Measurements from ENCODE around the gene ELAVL2.

ELAVL2 gene

GRCh38 chr9:23686257-23686656 is 139.8 kb downstream of the ELAVL2 start:
- no peak for TF ChIP-seq CTCF (IDR thresholded peaks at IDR 0.05; ENCODE audit: low read length, missing control alignments)
- DNase-seq (ENCODE audit: low read depth), result no peak
- no peak overlapping the region for H3K4me3 ChIP-seq (replicated peaks; ENCODE audit: low read depth, low read length)

GRCh38 chr9:23683611-23684061 is 142.4 kb downstream of the ELAVL2 start:
- no peak for TF ChIP-seq CTCF (IDR thresholded peaks at IDR 0.05; ENCODE audit: low read length, missing control alignments)
- H3K4me3 ChIP-seq (replicated peaks; ENCODE audit: low read depth, low read length), result no peak overlapping the region
- DNase-seq (ENCODE audit: low read depth), result no peak

- DNase-seq (ENCODE audit: low read depth), result no peak
- H3K4me3 ChIP-seq (replicated peaks; ENCODE audit: low read depth, low read length), result no peak overlapping the region
- TF ChIP-seq CTCF (IDR thresholded peaks at IDR 0.05; ENCODE audit: low read length, missing control alignments), result no peak
Observed at GRCh38 chr9:23682891-23683431, 143.1 kb downstream of the ELAVL2 start.

GRCh38 chr9:23682352-23682751 is 143.7 kb downstream of the ELAVL2 start:
- DNase-seq (ENCODE audit: low read depth), result no peak
- no peak overlapping the region for H3K4me3 ChIP-seq (replicated peaks; ENCODE audit: low read depth, low read length)
- TF ChIP-seq CTCF (IDR thresholded peaks at IDR 0.05; ENCODE audit: low read length, missing control alignments), result no peak

GRCh38 chr9:23677446-23677845 is 148.6 kb downstream of the ELAVL2 start:
- DNase-seq (ENCODE audit: low read depth), result no peak
- TF ChIP-seq CTCF (IDR thresholded peaks at IDR 0.05; ENCODE audit: low read length, missing control alignments), result no peak
- no peak overlapping the region for H3K4me3 ChIP-seq (replicated peaks; ENCODE audit: low read depth, low read length)

GRCh38 chr9:23674016-23674585 is 151.9 kb downstream of the ELAVL2 start:
- no peak overlapping the region for H3K4me3 ChIP-seq (replicated peaks; ENCODE audit: low read depth, low read length)
- DNase-seq (ENCODE audit: low read depth), result no peak
- TF ChIP-seq CTCF (IDR thresholded peaks at IDR 0.05; ENCODE audit: low read length, missing control alignments), result no peak

- no peak for DNase-seq (ENCODE audit: low read depth)
- TF ChIP-seq CTCF (IDR thresholded peaks at IDR 0.05; ENCODE audit: low read length, missing control alignments), result no peak
- no peak overlapping the region for H3K4me3 ChIP-seq (replicated peaks; ENCODE audit: low read depth, low read length)
Observed at GRCh38 chr9:23672151-23672550, 153.9 kb downstream of the ELAVL2 start.

All from fibroblast of pulmonary artery (primary cell).